HG03342 (cell line): ENCODE results near the gene GPRC5B.
A peak's percentile ranks its signal among the peaks of the same experiment; 100 is the strongest.

Experiments used
- ATAC-seq: cut with Tn5 transposase; IDR thresholded peaks from one replicate; pipeline ENCODE4 v1.9.1; 2021; ENCODE audit warnings: mild to moderate bottlenecking, moderate library complexity; ENCODE audit not compliant: unreplicated experiment

GPRC5B gene

GRCh38 chr16:19898924-19899604 lies 14.4 kb upstream of the GPRC5B start:
- ATAC-seq, result peak; percentile 53

- no peak for ATAC-seq
These were observed 13.5 kb upstream of the GPRC5B start for GRCh38 chr16:19898166-19898565.

GRCh38 chr16:19896951-19897350 lies 12.3 kb upstream of the GPRC5B start:
- ATAC-seq, result no peak

- no peak for ATAC-seq
These were observed 9.9 kb upstream of the GPRC5B start for GRCh38 chr16:19894586-19894985.

- no peak for ATAC-seq
These were observed 8.3 kb upstream of the GPRC5B start for GRCh38 chr16:19892902-19893301.

- no peak for ATAC-seq
These were observed 6.3 kb upstream of the GPRC5B start for GRCh38 chr16:19890901-19891300.

- ATAC-seq, result no peak
These were observed 4.2 kb upstream of the GPRC5B start for GRCh38 chr16:19888834-19889233.

GRCh38 chr16:19886073-19886941 lies 1.7 kb upstream of the GPRC5B start:
- ATAC-seq, result no peak

- no peak for ATAC-seq
These were observed 914 bp upstream of the GPRC5B start for GRCh38 chr16:19885451-19886072.

- ATAC-seq, result no peak
These were observed 622 bp downstream of the GPRC5B start for GRCh38 chr16:19883966-19884485.

- no peak for ATAC-seq
These were observed 1.2 kb downstream of the GPRC5B start for GRCh38 chr16:19883296-19883965.

GRCh38 chr16:19882646-19883045 lies 2.0 kb downstream of the GPRC5B start:
- no peak for ATAC-seq

GRCh38 chr16:19882186-19882585 lies 2.5 kb downstream of the GPRC5B start:
- ATAC-seq, result no peak

- ATAC-seq, result no peak
These were observed 2.9 kb downstream of the GPRC5B start for GRCh38 chr16:19881783-19882182.

GRCh38 chr16:19881028-19881427 lies 3.6 kb downstream of the GPRC5B start:
- no peak for ATAC-seq

- ATAC-seq, result no peak
These were observed 5.3 kb downstream of the GPRC5B start for GRCh38 chr16:19879241-19879792.

- ATAC-seq, result no peak
These were observed 5.9 kb downstream of the GPRC5B start for GRCh38 chr16:19878757-19879156.

GRCh38 chr16:19876501-19877059 lies 8.1 kb downstream of the GPRC5B start:
- ATAC-seq, result no peak

GRCh38 chr16:19875900-19876299 lies 8.7 kb downstream of the GPRC5B start:
- ATAC-seq, result no peak

GRCh38 chr16:19874851-19875546 lies 9.6 kb downstream of the GPRC5B start:
- no peak for ATAC-seq
